Neural crest cell (in vitro differentiated cells): ENCODE data around the gene ZSWIM6. TPM values are rescaled to one million over a fixed set of nuclear protein-coding genes. Genes with fewer than 3 reads are reported as not detected.

Experiments used
- DNase-seq: peaks from one replicate; pipeline ENCODE4 v3.0.0; 2021; ENCODE audit warnings: low read depth, mixed read lengths, low spot score
- H3K27ac Mint-ChIP-seq: one replicate; pipeline ENCODE4 v1.8.0; 2021; ENCODE audit warnings: mild to moderate bottlenecking, mixed read lengths; ENCODE audit not compliant: unreplicated experiment
- H3K27me3 Mint-ChIP-seq: 2 replicates; pipeline ENCODE4 v1.8.0; 2021; ENCODE audit warnings: low read depth, mild to moderate bottlenecking, mixed read lengths
- H3K36me3 Mint-ChIP-seq: 2 replicates; pipeline ENCODE4 v1.8.0; 2021; ENCODE audit warnings: low read depth, mild to moderate bottlenecking, mixed read lengths
- H3K4me1 Mint-ChIP-seq: 2 replicates; pipeline ENCODE4 v1.8.0; 2021; ENCODE audit warnings: mixed read lengths
- H3K4me3 Mint-ChIP-seq: one replicate; pipeline ENCODE4 v1.8.0; 2021; ENCODE audit warnings: mild to moderate bottlenecking, mixed read lengths
- H3K9me3 Mint-ChIP-seq: 2 replicates; pipeline ENCODE4 v1.8.0; 2021; ENCODE audit warnings: mixed read lengths
- CTCF ChIP-seq: fragments of 200-600 bp; sonication (generic); conservative IDR thresholded peaks from 2 replicates; pipeline ENCODE4 v1.5.0; 2021; ENCODE audit warnings: antibody characterized with exemption, mild to moderate bottlenecking
- total RNA-seq: library from RNA; stranded (reverse); gene quantifications from 2 replicates; pipeline ENCODE4 v1.2.1, GENCODE V29; 2021

Gene ZSWIM6
- total RNA-seq, 1 donor from 2014 or later = 33.8 TPM

DNA sequence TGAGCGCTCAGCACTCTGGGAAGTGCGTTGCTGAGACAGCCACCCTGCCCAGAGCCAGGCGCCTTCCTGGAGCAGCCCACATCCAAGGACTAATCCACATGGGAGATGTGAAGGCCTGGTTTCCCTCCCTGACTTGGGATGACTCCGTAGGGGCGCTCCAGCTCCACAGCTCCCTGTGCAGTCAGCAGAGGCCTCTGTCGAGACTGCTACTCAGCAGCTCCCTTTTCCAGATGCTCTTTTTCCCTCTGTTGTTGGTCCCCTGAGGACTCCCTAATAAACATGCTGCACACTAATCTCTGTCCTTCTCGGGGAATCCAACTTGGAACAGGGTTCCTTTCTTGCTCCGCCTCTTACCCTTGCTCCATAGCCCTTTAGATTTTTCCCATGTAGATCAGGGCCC, 237.3 kb downstream of the ZSWIM6 start:
- H3K36me3 Mint-ChIP-seq = no peaks in the 10 kb centered on the region
- H3K27me3 Mint-ChIP-seq = no peaks in the 10 kb centered on the region
- H3K4me3 Mint-ChIP-seq = no peak overlapping the region
- no peak for DNase-seq
- H3K27ac Mint-ChIP-seq = peak overlapping the region; percentile 27
- no peak for TF ChIP-seq CTCF
- peaks cover 6% of the 10 kb centered on the region for H3K4me1 Mint-ChIP-seq
- peaks cover 9% of the 10 kb centered on the region for H3K9me3 Mint-ChIP-seq

DNA sequence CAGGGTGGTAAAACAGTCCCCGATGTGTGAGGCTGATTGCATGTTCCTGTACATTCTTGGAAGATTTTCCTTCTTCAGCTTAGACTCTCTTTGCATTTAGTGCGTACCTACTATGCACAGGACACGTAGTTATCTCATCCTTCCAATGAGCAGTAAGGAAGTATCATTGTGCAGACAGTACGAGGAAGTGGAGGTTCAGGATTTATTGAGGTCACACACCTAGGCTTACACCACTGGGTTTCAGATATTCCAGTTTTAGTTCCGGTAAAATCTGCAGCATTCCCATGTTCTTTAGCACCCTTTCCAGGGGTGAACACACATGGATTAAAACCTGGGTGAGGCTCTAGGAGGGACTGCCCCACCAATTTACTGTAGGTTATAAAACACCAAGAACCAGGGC, 238.7 kb downstream of the ZSWIM6 start:
- H3K9me3 Mint-ChIP-seq = peaks cover 9% of the 10 kb centered on the region
- H3K4me3 Mint-ChIP-seq = no peak overlapping the region
- no peaks in the 10 kb centered on the region for H3K36me3 Mint-ChIP-seq
- peaks cover 13% of the 10 kb centered on the region for H3K4me1 Mint-ChIP-seq
- H3K27me3 Mint-ChIP-seq = no peaks in the 10 kb centered on the region
- no peak for TF ChIP-seq CTCF
- DNase-seq = no peak
- no peak overlapping the region for H3K27ac Mint-ChIP-seq

GRCh38 chr5:61572959-61573358, 240.9 kb downstream of the ZSWIM6 start:
- no peak for TF ChIP-seq CTCF
- Mint-ChIP-seq H3K27me3 (no peaks in the 10 kb centered on the region), H3K4me3 (no peak overlapping the region)

GRCh38 chr5:61575103-61575502, 243.0 kb downstream of the ZSWIM6 start:
- Mint-ChIP-seq H3K27ac (peak overlapping the region; percentile 78), H3K4me1 (peaks cover 13% of the 10 kb centered on the region), H3K27me3 (no peaks in the 10 kb centered on the region), H3K9me3 (peaks cover 3% of the 10 kb centered on the region), H3K4me3 (no peak overlapping the region), H3K36me3 (no peaks in the 10 kb centered on the region)
- no peak for DNase-seq
- TF ChIP-seq CTCF = no peak

More at GRCh38 chr5:61572959-61573358, 240.9 kb downstream of the ZSWIM6 start:
- Mint-ChIP-seq H3K4me1 (peaks cover 13% of the 10 kb centered on the region), H3K9me3 (peaks cover 5% of the 10 kb centered on the region), H3K27ac (peak overlapping the region; percentile 73), H3K36me3 (no peaks in the 10 kb centered on the region)
- DNase-seq = no peak

GRCh38 chr5:61575581-61575980, 243.5 kb downstream of the ZSWIM6 start:
- TF ChIP-seq CTCF = no peak
- Mint-ChIP-seq H3K4me3 (no peak overlapping the region), H3K9me3 (peaks cover 3% of the 10 kb centered on the region), H3K4me1 (peaks cover 13% of the 10 kb centered on the region), H3K27me3 (no peaks in the 10 kb centered on the region), H3K27ac (peak overlapping the region; percentile 78), H3K36me3 (no peaks in the 10 kb centered on the region)
- no peak for DNase-seq

- Mint-ChIP-seq H3K36me3 (no peaks in the 10 kb centered on the region), H3K27me3 (no peaks in the 10 kb centered on the region), H3K9me3 (peaks cover 3% of the 10 kb centered on the region), H3K4me1 (peaks cover 13% of the 10 kb centered on the region), H3K4me3 (no peak overlapping the region), H3K27ac (no peak overlapping the region)
- no peak for DNase-seq
- TF ChIP-seq CTCF = no peak
Observed at GRCh38 chr5:61576556-61576955, 244.5 kb downstream of the ZSWIM6 start.
